GM06990 (cell line): ENCODE data around the gene LDB3.

ENCODE experiments used
- DNase-seq: peaks from one replicate; pipeline ENCODE4 v3.0.0-alpha.2; 2011; ENCODE audit not compliant: insufficient read length; ENCODE audit errors: extremely low read depth
- H3K27me3 ChIP-seq: replicated peaks from 2 replicates; pipeline ENCODE4 v1.6.0; 2011; ENCODE audit warnings: low read length; ENCODE audit not compliant: control insufficient read depth, insufficient read depth
- H3K36me3 ChIP-seq: 2 replicates; pipeline ENCODE4 v1.5.1; 2011; ENCODE audit warnings: low read length; ENCODE audit not compliant: control insufficient read depth, insufficient read depth
- H3K4me3 ChIP-seq: replicated peaks from 2 replicates; pipeline ENCODE4 v1.5.1; 2011; ENCODE audit warnings: low read depth, mild to moderate bottlenecking, control low read depth, low read length
- CTCF ChIP-seq: IDR thresholded peaks from 2 replicates; pipeline ENCODE4 v1.5.1; 2011; ENCODE audit warnings: low read length, control low read depth, mild to moderate bottlenecking, inconsistent platforms; ENCODE audit not compliant: insufficient read depth, poor library complexity, severe bottlenecking

The LDB3 gene

GRCh38 chr10:86668297-86669165 is at the start of gene LDB3:
LDB3 (plus strand) TSS chr10:86668511; CDS start chr10:86668692, 181 bp downstream.
- Histone ChIP-seq H3K36me3 (no peaks in the 10 kb centered on the region), H3K27me3 (peaks cover 1% of the 10 kb centered on the region; the same call in 1 of the 2 replicates), H3K4me3 (no peak within 1 kb of the TSS)
- DNase-seq, result no peak
- TF ChIP-seq CTCF, result no peak

GRCh38 chr10:86628311-86628710 is 40.0 kb upstream of the LDB3 start:
- H3K4me3 ChIP-seq, result no peak overlapping the region
- no peaks in the 10 kb centered on the region for H3K36me3 ChIP-seq
- H3K27me3 ChIP-seq, result no peaks in the 10 kb centered on the region; the same call in 1 of the 2 replicates
- DNase-seq, result no peak
- no peak for TF ChIP-seq CTCF

- Histone ChIP-seq H3K36me3 (no peaks in the 10 kb centered on the region), H3K4me3 (no peak overlapping the region), H3K27me3 (no peaks in the 10 kb centered on the region; the same call in none of the 2 replicates)
- no peak for DNase-seq
- no peak for TF ChIP-seq CTCF
These were observed 38.2 kb upstream of the LDB3 start for GRCh38 chr10:86630079-86630478.

GRCh38 chr10:86632009-86632800 is 36.1 kb upstream of the LDB3 start:
- DNase-seq, result no peak
- TF ChIP-seq CTCF, result no peak
- Histone ChIP-seq H3K36me3 (no peaks in the 10 kb centered on the region), H3K4me3 (no peak overlapping the region), H3K27me3 (no peaks in the 10 kb centered on the region; the same call in 1 of the 2 replicates)

GRCh38 chr10:86632951-86633350 is 35.4 kb upstream of the LDB3 start:
- H3K27me3 ChIP-seq, result no peaks in the 10 kb centered on the region; the same call in 1 of the 2 replicates
- TF ChIP-seq CTCF, result no peak
- DNase-seq, result no peak
- no peaks in the 10 kb centered on the region for H3K36me3 ChIP-seq
- H3K4me3 ChIP-seq, result no peak overlapping the region
